KMS-11 (cell line): ENCODE measurements around the gene MAPK8IP3.

Experiments used
- H2AFZ ChIP-seq: fragments of 200-600 bp; sonication (generic); 2 replicates; pipeline ENCODE4 v1.6.1; 2016; ENCODE audit warnings: antibody characterized with exemption, mixed run types, low read depth
- H3K27ac ChIP-seq: fragments of 200-600 bp; sonication (generic); 2 replicates; pipeline ENCODE4 v1.6.1; 2016; ENCODE audit warnings: mild to moderate bottlenecking, mixed run types
- H3K27me3 ChIP-seq: fragments of 200-600 bp; sonication (generic); 2 replicates; pipeline ENCODE4 v1.6.1; 2017; ENCODE audit warnings: mild to moderate bottlenecking, low read depth, mixed run types, moderate library complexity; ENCODE audit not compliant: insufficient read depth
- H3K36me3 ChIP-seq: fragments of 200-600 bp; sonication (generic); 2 replicates; pipeline ENCODE4 v1.6.1; 2017; ENCODE audit warnings: mild to moderate bottlenecking, mixed run types; ENCODE audit not compliant: insufficient read depth
- H3K4me1 ChIP-seq: fragments of 200-600 bp; sonication (generic); 2 replicates; pipeline ENCODE4 v1.6.1; 2016; ENCODE audit warnings: mild to moderate bottlenecking, low read depth, mixed run types; ENCODE audit not compliant: poor library complexity, severe bottlenecking
- H3K4me2 ChIP-seq: fragments of 200-600 bp; sonication (generic); 2 replicates; pipeline ENCODE4 v1.7.0; 2016; ENCODE audit warnings: mild to moderate bottlenecking, mixed run types
- H3K4me3 ChIP-seq: fragments of 200-600 bp; sonication (generic); IDR thresholded peaks from 2 replicates; pipeline ENCODE4 v1.6.1; 2017; ENCODE audit warnings: low read depth, low read length, mixed read lengths; ENCODE audit not compliant: insufficient read depth
- H3K79me2 ChIP-seq: fragments of 200-600 bp; sonication (generic); 2 replicates; pipeline ENCODE4 v1.6.1; 2016; ENCODE audit warnings: low read depth, mixed run types; ENCODE audit not compliant: insufficient read depth
- H3K9ac ChIP-seq: fragments of 200-600 bp; sonication (generic); 2 replicates; pipeline ENCODE4 v1.6.1; 2016; ENCODE audit warnings: mild to moderate bottlenecking, mixed run types
- H4K20me1 ChIP-seq: fragments of 200-600 bp; sonication (generic); 2 replicates; pipeline ENCODE4 v1.6.1; 2016; ENCODE audit warnings: mild to moderate bottlenecking, mixed run types; ENCODE audit not compliant: insufficient read depth
- TF ChIP-seq, protein P1 (sequence below): fragments of 200-600 bp; sonication (generic); conservative IDR thresholded peaks from 2 replicates; pipeline ENCODE4 v1.6.1; 2017; ENCODE audit warnings: low read depth, mild to moderate bottlenecking, antibody characterized with exemption, low read length, moderate library complexity, mixed read lengths

MAPK8IP3 gene

DNA sequence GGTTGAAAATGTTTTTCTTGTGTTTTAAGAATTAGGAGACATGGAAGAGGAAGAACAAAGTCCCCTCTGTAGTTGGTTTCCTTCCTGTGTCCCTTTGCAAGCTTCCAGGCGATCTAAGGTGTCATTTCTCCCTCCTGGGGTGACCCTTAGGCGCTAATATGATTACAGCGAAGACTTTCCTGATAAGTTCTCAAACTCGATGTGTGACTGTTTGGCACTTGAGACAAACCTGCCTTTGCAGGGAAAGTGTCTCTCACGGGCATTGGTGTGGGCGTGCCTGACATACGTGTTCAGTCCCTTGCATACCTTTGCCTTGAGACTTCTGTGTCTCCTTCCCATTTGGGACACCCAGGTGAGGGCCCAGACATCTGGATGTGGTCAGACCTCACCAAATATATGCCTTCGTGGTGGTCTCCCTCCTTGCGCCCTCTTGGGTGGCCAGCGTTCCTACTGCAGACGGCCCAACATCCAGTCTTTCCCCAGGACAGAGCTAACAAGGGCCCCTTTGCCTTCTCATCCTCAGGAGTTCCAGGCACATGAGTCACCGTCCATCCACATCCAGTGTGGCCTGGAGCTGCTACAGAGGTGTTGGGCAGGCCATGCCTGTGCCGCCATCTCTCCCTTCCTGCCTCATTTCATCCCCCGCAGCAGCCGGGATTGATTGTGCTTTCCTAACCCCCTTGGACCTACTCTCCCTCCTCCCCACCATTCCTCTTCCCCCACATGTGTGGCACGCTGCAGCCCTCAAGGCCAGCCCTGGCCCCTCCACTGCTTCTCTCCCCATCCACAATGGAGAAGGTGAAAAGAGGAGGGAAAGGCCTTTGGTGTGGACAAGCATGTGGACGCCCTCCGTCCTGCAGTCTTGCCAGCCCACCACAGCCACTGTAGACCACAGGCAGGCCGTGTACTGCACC lies 31.0 kb upstream of the MAPK8IP3 start:
- H3K27me3 ChIP-seq = no peaks in the 10 kb centered on the region
- peaks cover 20% of the 10 kb centered on the region for H3K4me1 ChIP-seq
- H3K4me2 ChIP-seq = no peak overlapping the region
- H3K79me2 ChIP-seq = peaks cover 17% of the 10 kb centered on the region
- no peak overlapping the region for H3K4me3 ChIP-seq
- H3K36me3 ChIP-seq = no peaks in the 10 kb centered on the region; the same call in 1 of the 2 replicates
- H3K27ac ChIP-seq = no peak overlapping the region
- no peaks in the 10 kb centered on the region for H4K20me1 ChIP-seq
- TF ChIP-seq, protein P1, sequence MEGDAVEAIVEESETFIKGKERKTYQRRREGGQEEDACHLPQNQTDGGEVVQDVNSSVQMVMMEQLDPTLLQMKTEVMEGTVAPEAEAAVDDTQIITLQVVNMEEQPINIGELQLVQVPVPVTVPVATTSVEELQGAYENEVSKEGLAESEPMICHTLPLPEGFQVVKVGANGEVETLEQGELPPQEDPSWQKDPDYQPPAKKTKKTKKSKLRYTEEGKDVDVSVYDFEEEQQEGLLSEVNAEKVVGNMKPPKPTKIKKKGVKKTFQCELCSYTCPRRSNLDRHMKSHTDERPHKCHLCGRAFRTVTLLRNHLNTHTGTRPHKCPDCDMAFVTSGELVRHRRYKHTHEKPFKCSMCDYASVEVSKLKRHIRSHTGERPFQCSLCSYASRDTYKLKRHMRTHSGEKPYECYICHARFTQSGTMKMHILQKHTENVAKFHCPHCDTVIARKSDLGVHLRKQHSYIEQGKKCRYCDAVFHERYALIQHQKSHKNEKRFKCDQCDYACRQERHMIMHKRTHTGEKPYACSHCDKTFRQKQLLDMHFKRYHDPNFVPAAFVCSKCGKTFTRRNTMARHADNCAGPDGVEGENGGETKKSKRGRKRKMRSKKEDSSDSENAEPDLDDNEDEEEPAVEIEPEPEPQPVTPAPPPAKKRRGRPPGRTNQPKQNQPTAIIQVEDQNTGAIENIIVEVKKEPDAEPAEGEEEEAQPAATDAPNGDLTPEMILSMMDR = no peak
- H3K9ac ChIP-seq = no peak overlapping the region
- no peak overlapping the region for H2AFZ ChIP-seq

DNA sequence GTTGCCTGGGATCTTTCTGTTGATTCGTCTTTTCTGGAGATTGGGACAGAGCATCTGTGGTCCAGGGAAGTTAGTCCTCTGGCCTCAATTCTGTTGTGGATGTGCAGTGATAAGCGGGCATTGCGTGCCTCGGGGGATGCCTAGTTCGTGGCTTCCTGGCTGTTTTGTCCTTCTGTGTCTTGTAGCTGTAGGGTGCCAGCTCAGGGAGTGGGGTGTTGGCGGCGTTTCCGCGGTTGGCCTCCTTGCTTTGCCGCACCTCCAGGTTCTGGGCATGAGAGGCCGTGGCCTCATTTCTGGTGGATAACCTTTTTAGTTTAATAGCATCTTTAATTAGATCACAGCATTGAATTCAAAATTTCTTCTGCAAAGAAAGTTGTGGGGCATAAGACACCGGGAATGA lies 29.3 kb upstream of the MAPK8IP3 start:
- no peak overlapping the region for H3K4me3 ChIP-seq
- no peak overlapping the region for H3K4me2 ChIP-seq
- no peaks in the 10 kb centered on the region; the same call in 1 of the 2 replicates for H3K36me3 ChIP-seq
- H3K4me1 ChIP-seq = peaks cover 24% of the 10 kb centered on the region
- peaks cover 2% of the 10 kb centered on the region; the same call in 1 of the 2 replicates for H4K20me1 ChIP-seq
- H2AFZ ChIP-seq = no peak overlapping the region
- no peak overlapping the region for H3K9ac ChIP-seq
- no peak overlapping the region for H3K27ac ChIP-seq
- no peaks in the 10 kb centered on the region for H3K27me3 ChIP-seq
- H3K79me2 ChIP-seq = peaks cover 34% of the 10 kb centered on the region
- TF ChIP-seq, protein P1 = no peak

DNA sequence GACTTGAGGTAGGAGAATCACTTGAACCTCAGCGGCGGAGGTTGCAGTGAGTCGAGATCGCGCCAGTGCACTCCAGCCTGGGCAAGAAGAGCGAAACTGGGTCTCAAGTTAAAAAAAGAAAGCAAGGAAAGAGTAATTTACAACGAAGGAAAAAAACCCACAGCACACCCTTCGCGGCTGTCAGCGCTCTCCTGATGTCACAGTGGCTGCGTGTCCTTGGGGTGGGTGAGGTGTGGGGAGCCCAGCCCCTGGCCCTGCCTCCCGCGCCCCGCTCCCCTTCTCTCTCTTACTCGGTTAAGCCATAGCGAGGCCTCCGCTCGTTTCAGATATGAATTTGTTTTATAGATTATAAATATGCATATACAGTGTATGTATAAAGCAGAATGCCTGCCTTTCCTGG lies 28.7 kb upstream of the MAPK8IP3 start:
- Histone ChIP-seq H3K27ac (no peak overlapping the region), H3K9ac (peak overlapping the region; percentile 91; the same call in 1 of the 2 replicates), H3K79me2 (peaks cover 40% of the 10 kb centered on the region), H3K4me3 (no peak overlapping the region), H3K27me3 (no peaks in the 10 kb centered on the region), H3K4me2 (peak overlapping the region; percentile 94), H4K20me1 (peaks cover 5% of the 10 kb centered on the region; the same call in 1 of the 2 replicates), H3K4me1 (peaks cover 24% of the 10 kb centered on the region), H2AFZ (peak overlapping the region; percentile 24; the same call in 1 of the 2 replicates), H3K36me3 (no peaks in the 10 kb centered on the region; the same call in 1 of the 2 replicates)
- TF ChIP-seq, protein P1 = no peak

DNA sequence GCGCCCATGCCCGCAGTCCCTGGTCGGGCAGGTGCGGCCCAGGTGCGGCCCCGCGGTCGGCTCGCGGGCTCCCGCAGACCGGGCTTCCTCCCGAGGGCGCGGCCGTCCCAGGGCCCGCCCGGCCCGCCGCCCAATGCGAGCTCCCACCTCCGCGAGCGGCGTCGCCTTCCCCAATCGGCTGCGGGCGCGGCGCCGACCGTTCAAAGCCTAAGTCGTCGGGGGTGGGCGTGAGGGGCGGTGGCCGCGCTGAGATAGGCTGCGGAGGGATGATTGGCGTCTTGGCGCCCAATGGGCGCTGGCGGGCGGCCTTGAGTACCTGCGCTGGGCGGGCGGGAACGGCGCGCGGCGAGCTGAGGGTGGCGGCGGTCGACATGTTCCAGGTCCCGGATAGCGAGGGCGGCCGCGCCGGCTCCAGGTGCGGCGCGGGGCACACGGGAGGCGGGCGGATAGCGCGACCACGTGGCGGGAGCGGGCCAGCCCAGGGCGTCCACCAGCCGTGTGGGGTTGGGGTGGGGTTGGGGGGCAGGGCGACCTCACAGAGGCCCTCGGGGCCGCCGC lies 28.0 kb upstream of the MAPK8IP3 start, which contains the start of gene JPT2:
Gene JPT2 (plus strand): TSS at position 338 of the 558 bp plus-strand sequence. CDS start 34 bp downstream, at position 372.
- peak within 1 kb of the TSS; percentile 91 for H3K9ac ChIP-seq
- H3K4me2 ChIP-seq = peak within 1 kb of the TSS; percentile 97
- H3K27me3 ChIP-seq = no peaks in the 10 kb centered on the region
- H3K27ac ChIP-seq = peak within 1 kb of the TSS; percentile 64
- TF ChIP-seq, protein P1 = no peak
- peaks cover 5% of the 10 kb centered on the region; the same call in 1 of the 2 replicates for H4K20me1 ChIP-seq
- peaks cover 47% of the 10 kb centered on the region for H3K79me2 ChIP-seq
- peaks cover 24% of the 10 kb centered on the region for H3K4me1 ChIP-seq
- peak within 1 kb of the TSS; percentile 48 for H2AFZ ChIP-seq
- peak within 1 kb of the TSS; percentile 69 for H3K4me3 ChIP-seq
- no peaks in the 10 kb centered on the region for H3K36me3 ChIP-seq
